HFF-Myc (cell line): ENCODE measurements around the gene SHMT2.

Experiments
- DNase-seq: peaks from one replicate; pipeline ENCODE4 v3.0.0-alpha.2; 2011; ENCODE audit warnings: low read depth; ENCODE audit errors: extremely low read depth
- H3K4me3 ChIP-seq: replicated peaks from 2 replicates; pipeline ENCODE4 v1.5.1; 2011; ENCODE audit warnings: low read depth, mild to moderate bottlenecking, control low read depth, low read length
- TF ChIP-seq, protein P1 (sequence below): IDR thresholded peaks from 2 replicates; pipeline ENCODE4 v1.5.1; 2012; ENCODE audit warnings: mild to moderate bottlenecking, low read depth, low read length, control low read depth; ENCODE audit errors: missing control alignments

Gene SHMT2

DNA sequence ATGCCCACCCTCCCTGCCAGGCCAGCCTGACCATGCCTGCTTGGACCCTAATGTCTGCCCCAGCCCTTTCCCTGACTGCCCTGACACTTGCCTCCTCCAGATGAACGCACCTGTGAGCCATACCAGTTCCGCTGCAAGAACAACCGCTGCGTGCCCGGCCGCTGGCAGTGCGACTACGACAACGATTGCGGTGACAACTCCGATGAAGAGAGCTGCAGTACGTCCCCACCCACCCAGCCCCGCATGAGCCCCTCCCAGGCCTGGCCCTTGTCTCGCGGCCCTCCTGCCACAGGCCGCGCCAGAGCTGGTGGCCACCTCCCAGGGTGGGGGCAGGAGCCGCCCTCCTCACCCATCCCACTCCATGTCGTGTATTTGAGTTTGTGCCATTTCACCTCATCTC lies 27.2 kb upstream of the SHMT2 start:
- TF ChIP-seq, protein P1, sequence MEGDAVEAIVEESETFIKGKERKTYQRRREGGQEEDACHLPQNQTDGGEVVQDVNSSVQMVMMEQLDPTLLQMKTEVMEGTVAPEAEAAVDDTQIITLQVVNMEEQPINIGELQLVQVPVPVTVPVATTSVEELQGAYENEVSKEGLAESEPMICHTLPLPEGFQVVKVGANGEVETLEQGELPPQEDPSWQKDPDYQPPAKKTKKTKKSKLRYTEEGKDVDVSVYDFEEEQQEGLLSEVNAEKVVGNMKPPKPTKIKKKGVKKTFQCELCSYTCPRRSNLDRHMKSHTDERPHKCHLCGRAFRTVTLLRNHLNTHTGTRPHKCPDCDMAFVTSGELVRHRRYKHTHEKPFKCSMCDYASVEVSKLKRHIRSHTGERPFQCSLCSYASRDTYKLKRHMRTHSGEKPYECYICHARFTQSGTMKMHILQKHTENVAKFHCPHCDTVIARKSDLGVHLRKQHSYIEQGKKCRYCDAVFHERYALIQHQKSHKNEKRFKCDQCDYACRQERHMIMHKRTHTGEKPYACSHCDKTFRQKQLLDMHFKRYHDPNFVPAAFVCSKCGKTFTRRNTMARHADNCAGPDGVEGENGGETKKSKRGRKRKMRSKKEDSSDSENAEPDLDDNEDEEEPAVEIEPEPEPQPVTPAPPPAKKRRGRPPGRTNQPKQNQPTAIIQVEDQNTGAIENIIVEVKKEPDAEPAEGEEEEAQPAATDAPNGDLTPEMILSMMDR: no peak
- no peak overlapping the region for H3K4me3 ChIP-seq
- no peak for DNase-seq

DNA sequence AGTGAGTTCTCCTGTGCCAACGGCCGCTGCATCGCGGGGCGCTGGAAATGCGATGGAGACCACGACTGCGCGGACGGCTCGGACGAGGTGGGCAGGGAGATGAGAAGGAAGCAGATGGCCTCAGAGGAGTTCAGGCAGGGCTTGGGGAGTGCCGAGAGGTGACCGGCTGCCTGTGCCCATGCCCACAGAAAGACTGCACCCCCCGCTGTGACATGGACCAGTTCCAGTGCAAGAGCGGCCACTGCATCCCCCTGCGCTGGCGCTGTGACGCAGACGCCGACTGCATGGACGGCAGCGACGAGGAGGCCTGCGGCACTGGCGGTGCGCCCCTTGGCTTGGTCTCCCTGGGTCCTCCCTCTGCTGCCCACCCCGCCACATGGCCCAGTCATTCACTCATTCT lies 26.3 kb upstream of the SHMT2 start:
- no peak overlapping the region for H3K4me3 ChIP-seq
- DNase-seq: no peak
- TF ChIP-seq, protein P1: no peak

DNA sequence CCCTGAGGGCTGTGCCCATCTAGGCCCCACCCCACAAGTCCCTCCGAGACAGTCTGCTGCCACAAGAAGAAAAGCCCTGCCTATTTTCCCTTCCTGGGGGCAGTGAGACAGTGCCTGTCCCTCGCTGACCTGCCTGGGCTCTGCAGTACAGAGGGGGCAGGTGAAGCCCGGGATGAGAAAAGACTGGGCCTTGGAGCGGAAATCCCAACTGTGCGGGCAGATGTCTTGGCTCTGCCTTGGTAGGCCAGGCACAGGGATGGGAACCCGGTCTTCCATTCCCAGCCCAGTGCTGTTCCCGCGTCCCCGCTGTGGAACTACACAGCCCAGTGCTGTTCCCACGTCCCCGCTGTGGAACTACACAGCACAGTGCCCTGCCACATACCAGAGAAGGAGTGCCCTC lies 25.7 kb upstream of the SHMT2 start:
- H3K4me3 ChIP-seq: no peak overlapping the region
- TF ChIP-seq, protein P1: no peak

DNA sequence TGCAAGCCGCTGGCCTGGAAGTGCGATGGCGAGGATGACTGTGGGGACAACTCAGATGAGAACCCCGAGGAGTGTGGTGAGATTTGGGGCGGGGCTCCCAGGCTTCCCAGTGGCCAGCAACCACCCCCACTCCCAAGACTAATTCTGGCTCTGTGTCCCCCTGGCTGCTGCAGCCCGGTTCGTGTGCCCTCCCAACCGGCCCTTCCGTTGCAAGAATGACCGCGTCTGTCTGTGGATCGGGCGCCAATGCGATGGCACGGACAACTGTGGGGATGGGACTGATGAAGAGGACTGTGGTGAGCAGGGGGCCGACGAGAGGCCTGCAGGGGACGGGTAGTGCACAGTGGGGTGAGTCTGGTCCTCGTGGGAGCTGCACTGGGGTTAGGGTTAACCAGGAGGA lies 25.1 kb upstream of the SHMT2 start:
- H3K4me3 ChIP-seq: no peak overlapping the region
- no peak for DNase-seq
- TF ChIP-seq, protein P1: no peak

More for the DNA sequence above, 25.7 kb upstream of the SHMT2 start:
- no peak for DNase-seq

DNA sequence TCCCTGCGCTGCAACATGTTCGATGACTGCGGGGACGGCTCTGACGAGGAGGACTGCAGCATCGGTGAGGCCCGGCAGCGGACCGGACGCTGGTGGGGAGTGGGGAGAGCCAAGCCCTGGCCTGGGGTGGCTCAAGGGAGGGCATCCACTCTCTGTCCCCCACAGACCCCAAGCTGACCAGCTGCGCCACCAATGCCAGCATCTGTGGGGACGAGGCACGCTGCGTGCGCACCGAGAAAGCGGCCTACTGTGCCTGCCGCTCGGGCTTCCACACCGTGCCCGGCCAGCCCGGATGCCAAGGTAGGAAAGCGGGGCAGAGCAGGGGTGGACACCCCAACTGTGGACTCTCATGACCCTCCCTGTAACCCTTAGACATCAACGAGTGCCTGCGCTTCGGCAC lies 24.3 kb upstream of the SHMT2 start:
- TF ChIP-seq, protein P1: no peak
- no peak overlapping the region for H3K4me3 ChIP-seq
- DNase-seq: no peak

DNA sequence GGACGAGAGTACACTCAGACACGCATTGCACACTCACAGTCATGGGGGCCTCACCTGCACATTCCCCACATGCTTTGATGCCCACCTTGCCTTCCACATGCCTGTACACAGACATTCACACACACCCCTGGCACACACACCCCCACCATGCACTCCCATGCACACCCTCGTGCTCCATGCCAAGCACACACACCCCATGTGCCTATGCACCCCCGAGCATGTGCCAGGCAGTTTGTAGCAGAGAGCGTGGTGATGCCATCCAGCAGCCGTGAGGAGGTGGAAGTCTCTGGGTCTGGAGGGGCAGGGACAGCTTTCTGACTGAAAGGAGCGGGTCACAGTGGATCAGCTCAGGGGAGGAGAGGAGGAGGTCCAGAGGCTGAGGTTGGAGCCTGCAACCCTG lies 23.6 kb upstream of the SHMT2 start:
- H3K4me3 ChIP-seq: no peak overlapping the region
- TF ChIP-seq, protein P1: no peak
- no peak for DNase-seq
